Muscle layer of duodenum (tissue), 2 donors: Measurements from ENCODE around the gene IP6K2.
A peak's percentile ranks its signal among the peaks of the same experiment; 100 is the strongest.

Experiments used
- H3K27ac ChIP-seq: one replicate; pipeline ENCODE4 v1.7.0; 2013; ENCODE audit warnings: mild to moderate bottlenecking, low read length
- H3K27me3 ChIP-seq: one replicate; pipeline ENCODE4 v1.7.0; 2013; ENCODE audit warnings: low read depth, mild to moderate bottlenecking, control low read depth, low read length
- H3K36me3 ChIP-seq, 2 donors: one replicate each; pipeline ENCODE4 v1.7.0; 2013; ENCODE audit warnings: low read length in 2 of 2, control low read depth in 1 of 2, mild to moderate bottlenecking in 1 of 2; ENCODE audit not compliant: insufficient read depth in 2 of 2, control insufficient read depth in 1 of 2
- H3K4me1 ChIP-seq, 2 donors: one replicate each; pipeline ENCODE4 v1.7.0; 2013; ENCODE audit warnings: low read length in 2 of 2, mild to moderate bottlenecking in 2 of 2, control low read depth in 1 of 2, moderate library complexity in 1 of 2; ENCODE audit not compliant: insufficient read depth in 2 of 2, control insufficient read depth in 1 of 2
- H3K4me3 ChIP-seq, 2 donors: one replicate each; pipeline ENCODE4 v1.7.0; 2013; ENCODE audit warnings: low read length in 2 of 2, low read depth in 1 of 2, mild to moderate bottlenecking in 1 of 2
- H3K9me3 ChIP-seq, 2 donors: one replicate each; pipeline ENCODE4 v1.7.0; 2013; ENCODE audit warnings: low read length in 2 of 2, control low read depth in 1 of 2, mild to moderate bottlenecking in 1 of 2; ENCODE audit not compliant: control insufficient read depth in 1 of 2
- donor health status: healthy.

IP6K2 gene

GRCh38 chr3:48698891-48699290, 18.1 kb downstream of the IP6K2 start:
- H3K27ac ChIP-seq = no peak overlapping the region
- no peaks in the 10 kb centered on the region for H3K9me3 ChIP-seq
- peaks cover 11 to 18% of the 10 kb centered on the region in 2 donors for H3K36me3 ChIP-seq
- no peaks in the 10 kb centered on the region for H3K27me3 ChIP-seq
- H3K4me1 ChIP-seq = peaks cover 13 to 36% of the 10 kb centered on the region in 2 donors
- no peak overlapping the region for H3K4me3 ChIP-seq

GRCh38 chr3:48697952-48698351, 19.1 kb downstream of the IP6K2 start:
- no peak overlapping the region for H3K4me3 ChIP-seq
- no peak overlapping the region for H3K27ac ChIP-seq
- no peaks in the 10 kb centered on the region for H3K27me3 ChIP-seq
- H3K36me3 ChIP-seq = peaks cover 20% of the 10 kb centered on the region in 2 donors
- H3K4me1 ChIP-seq = peaks cover 13 to 34% of the 10 kb centered on the region in 2 donors
- H3K9me3 ChIP-seq = no peaks in the 10 kb centered on the region

DNA sequence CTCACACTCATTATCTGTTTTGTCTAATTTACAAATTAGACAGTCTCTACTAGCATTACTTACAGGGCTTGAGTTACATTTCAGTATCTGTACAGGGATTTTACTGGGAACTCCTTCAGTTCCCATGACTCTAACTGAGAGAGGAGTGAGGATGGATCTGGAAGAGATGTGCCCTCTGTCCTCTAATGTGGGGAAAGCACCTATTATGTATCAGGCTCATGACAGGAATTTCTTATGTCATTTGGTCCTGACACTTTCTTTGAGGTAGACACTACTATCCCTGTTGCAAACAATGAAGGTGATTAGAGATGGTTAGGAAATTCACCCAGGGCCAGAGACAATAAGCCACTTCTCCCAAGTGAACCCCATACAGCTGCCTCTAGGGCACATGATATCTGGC, 20.4 kb downstream of the IP6K2 start:
- peaks cover 25 to 26% of the 10 kb centered on the region in 2 donors for H3K36me3 ChIP-seq
- no peaks in the 10 kb centered on the region for H3K9me3 ChIP-seq
- peaks cover 13 to 27% of the 10 kb centered on the region in 2 donors for H3K4me1 ChIP-seq
- H3K4me3 ChIP-seq = no peak overlapping the region
- H3K27ac ChIP-seq = no peak overlapping the region
- H3K27me3 ChIP-seq = no peaks in the 10 kb centered on the region

GRCh38 chr3:48696156-48696555, 20.9 kb downstream of the IP6K2 start:
- Histone ChIP-seq H3K4me1 (peaks cover 13 to 27% of the 10 kb centered on the region in 2 donors), H3K27me3 (no peaks in the 10 kb centered on the region), H3K36me3 (peaks cover 28 to 30% of the 10 kb centered on the region in 2 donors), H3K4me3 (no peak overlapping the region), H3K27ac (no peak overlapping the region), H3K9me3 (no peaks in the 10 kb centered on the region)

DNA sequence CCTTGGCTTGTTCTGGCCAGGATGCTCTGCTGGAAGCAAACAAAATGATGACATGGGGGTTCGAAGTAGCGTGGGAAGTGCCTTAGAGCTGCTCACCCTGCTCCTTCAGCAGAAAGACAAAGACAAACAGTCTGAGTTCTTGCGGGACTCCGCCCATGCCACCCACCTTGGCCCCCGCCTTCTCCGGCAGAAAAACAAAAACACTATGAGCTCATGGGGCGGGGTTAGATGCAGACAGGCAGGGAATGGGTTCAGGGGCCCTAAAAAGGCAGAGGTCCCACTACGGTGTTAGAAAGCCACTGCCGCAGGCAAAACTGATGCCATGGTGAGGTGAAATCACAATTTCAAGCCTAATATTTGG, 21.6 kb downstream of the IP6K2 start:
- peak overlapping the region; percentile 30 to 50 for H3K4me3 ChIP-seq
- peaks cover 32 to 37% of the 10 kb centered on the region in 2 donors for H3K36me3 ChIP-seq
- H3K9me3 ChIP-seq = no peaks in the 10 kb centered on the region
- no peaks in the 10 kb centered on the region for H3K27me3 ChIP-seq
- peaks cover 12 to 23% of the 10 kb centered on the region in 2 donors for H3K4me1 ChIP-seq
- H3K27ac ChIP-seq = peak overlapping the region; percentile 90

DNA sequence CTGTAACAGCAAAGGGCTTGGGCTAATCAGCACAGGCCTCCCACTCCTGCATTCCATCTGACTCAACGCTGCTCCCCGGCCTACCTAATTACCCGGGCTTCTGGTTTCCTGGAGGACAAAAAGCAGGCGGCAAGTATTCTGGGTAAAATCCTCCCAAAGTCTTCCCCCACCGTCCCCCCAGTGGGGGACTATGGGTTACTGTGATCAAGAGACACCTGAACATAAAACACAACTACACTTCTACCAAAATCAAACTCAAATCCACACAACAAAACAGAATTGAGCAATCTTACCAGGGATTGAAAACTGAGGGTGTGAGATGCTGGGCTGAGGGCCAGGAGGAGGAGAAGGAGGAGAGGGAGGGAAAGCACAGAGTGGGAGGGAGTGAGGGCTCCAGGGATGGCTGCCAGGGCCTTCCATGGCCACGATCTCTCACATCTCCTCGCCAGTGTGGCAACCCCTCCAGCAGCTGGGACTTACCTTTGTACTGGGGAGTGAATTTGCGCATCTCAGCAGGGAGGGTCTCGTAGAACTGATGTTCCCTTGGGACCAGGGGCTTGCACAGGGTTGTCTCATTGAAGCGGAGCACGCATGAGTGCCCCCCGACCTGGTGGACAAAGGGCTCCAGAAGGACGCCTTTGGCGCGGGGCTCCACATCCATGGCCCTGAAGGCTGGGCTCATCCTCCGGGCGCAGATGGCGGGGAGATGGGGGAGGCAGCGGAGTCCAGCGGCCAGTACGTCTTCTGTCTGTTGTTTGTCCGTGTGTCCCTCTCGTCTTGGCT, 22.2 kb downstream of the IP6K2 start:
- no peaks in the 10 kb centered on the region for H3K27me3 ChIP-seq
- peak overlapping the region; percentile 30 to 50 for H3K4me3 ChIP-seq
- H3K27ac ChIP-seq = peak overlapping the region; percentile 90
- peaks cover 35 to 43% of the 10 kb centered on the region in 2 donors for H3K36me3 ChIP-seq
- peaks cover 8 to 23% of the 10 kb centered on the region in 2 donors for H3K4me1 ChIP-seq
- no peaks in the 10 kb centered on the region for H3K9me3 ChIP-seq

- H3K27ac ChIP-seq = peak overlapping the region; percentile 90
- H3K9me3 ChIP-seq = no peaks in the 10 kb centered on the region
- peaks cover 8 to 23% of the 10 kb centered on the region in 2 donors for H3K4me1 ChIP-seq
- H3K27me3 ChIP-seq = no peaks in the 10 kb centered on the region
- peaks cover 41 to 50% of the 10 kb centered on the region in 2 donors for H3K36me3 ChIP-seq
- H3K4me3 ChIP-seq = peak overlapping the region in 1 of 2 donors; percentile 25
These were observed 23.2 kb downstream of the IP6K2 start for GRCh38 chr3:48693826-48694225.

- H3K4me3 ChIP-seq = no peak overlapping the region
- H3K27me3 ChIP-seq = no peaks in the 10 kb centered on the region
- H3K4me1 ChIP-seq = peaks cover 8 to 28% of the 10 kb centered on the region in 2 donors
- H3K27ac ChIP-seq = peak overlapping the region; percentile 90
- no peaks in the 10 kb centered on the region for H3K9me3 ChIP-seq
- peaks cover 48 to 58% of the 10 kb centered on the region in 2 donors for H3K36me3 ChIP-seq
These were observed 24.5 kb downstream of the IP6K2 start for GRCh38 chr3:48692551-48692950.

DNA sequence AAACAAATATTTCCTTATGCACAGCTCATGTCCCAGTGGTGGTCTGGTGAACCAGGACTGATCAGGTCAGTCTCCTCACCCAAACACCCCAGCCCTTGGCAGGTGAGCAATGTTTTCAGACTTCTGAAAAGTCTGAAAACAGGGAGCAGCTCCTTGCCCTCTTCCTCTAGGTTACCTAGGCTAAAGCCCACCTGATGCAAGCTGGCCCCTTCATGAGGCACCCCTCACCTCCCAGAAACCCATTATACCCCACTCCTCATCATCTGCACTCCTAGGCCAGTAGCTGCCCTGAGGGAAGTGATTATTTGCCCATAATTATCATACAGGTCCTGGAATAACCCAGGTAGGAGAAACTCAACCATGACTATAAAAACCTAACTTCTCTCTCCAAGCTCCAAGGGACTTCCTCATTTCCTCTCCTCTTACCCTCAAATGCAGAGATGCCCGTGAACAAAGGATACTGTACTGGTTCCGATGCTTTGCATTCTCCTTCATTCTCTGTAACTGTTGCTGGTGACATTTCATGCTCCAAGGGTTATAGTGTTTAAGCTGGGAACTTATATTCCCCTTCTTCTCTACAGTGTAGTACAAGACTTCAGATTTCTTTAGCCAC, 26.1 kb downstream of the IP6K2 start:
- no peaks in the 10 kb centered on the region for H3K27me3 ChIP-seq
- peaks cover 53 to 63% of the 10 kb centered on the region in 2 donors for H3K36me3 ChIP-seq
- H3K4me3 ChIP-seq = no peak overlapping the region
- H3K4me1 ChIP-seq = peaks cover 8 to 40% of the 10 kb centered on the region in 2 donors
- H3K9me3 ChIP-seq = no peaks in the 10 kb centered on the region
- H3K27ac ChIP-seq = no peak overlapping the region

DNA sequence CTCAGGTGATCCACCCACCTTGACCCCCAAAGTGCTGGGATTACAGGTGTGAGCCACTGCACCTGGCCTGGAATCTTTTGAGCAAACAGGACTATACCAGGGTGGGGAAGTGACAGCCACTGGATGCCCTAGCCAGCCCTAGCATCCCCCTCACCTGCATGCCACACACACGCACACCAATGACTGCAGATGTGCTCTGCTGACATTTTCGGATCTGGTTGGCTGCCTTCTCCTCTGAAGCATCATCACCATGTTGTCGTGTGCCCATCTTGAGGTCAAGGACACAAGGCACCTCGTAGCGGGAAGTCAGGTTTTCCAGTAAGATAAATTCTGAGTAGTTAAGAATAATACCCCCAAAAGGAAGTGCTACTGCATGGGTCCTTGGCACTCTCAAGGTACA, 27.6 kb downstream of the IP6K2 start:
- no peaks in the 10 kb centered on the region for H3K27me3 ChIP-seq
- peaks cover 3 to 32% of the 10 kb centered on the region in 2 donors for H3K4me1 ChIP-seq
- H3K36me3 ChIP-seq = peaks cover 46 to 54% of the 10 kb centered on the region in 2 donors
- H3K9me3 ChIP-seq = no peaks in the 10 kb centered on the region
- H3K27ac ChIP-seq = no peak overlapping the region
- H3K4me3 ChIP-seq = no peak overlapping the region

GRCh38 chr3:48688737-48689075, 28.3 kb downstream of the IP6K2 start:
- no peak overlapping the region for H3K27ac ChIP-seq
- H3K36me3 ChIP-seq = peaks cover 43 to 54% of the 10 kb centered on the region in 2 donors
- H3K4me1 ChIP-seq = peaks cover 3 to 32% of the 10 kb centered on the region in 2 donors
- H3K4me3 ChIP-seq = no peak overlapping the region
- no peaks in the 10 kb centered on the region for H3K9me3 ChIP-seq
- no peaks in the 10 kb centered on the region for H3K27me3 ChIP-seq
